DND-41 (cell line): ENCODE data around the gene UNC13D.
A peak's percentile ranks its signal among the peaks of the same experiment; 100 is the strongest.

ENCODE experiments used
- ATAC-seq: fragments of 200-7000 bp; cut with Tn5 transposase; 3 replicates; pipeline ENCODE4 v1.9.1; 2021; ENCODE audit warnings: low read depth; ENCODE audit not compliant: insufficient read depth
- DNase-seq: peaks from one replicate; pipeline ENCODE4 v3.0.0-alpha.2; 2020
- H2AFZ ChIP-seq: 2 replicates; pipeline ENCODE4 v1.6.0; 2012; ENCODE audit warnings: low read depth, low read length
- H3K27ac ChIP-seq: 2 replicates; pipeline ENCODE4 v1.5.1; 2012; ENCODE audit warnings: low read length, inconsistent platforms
- H3K27me3 ChIP-seq: fragments of 200-600 bp; sonication (generic); 2 replicates; pipeline ENCODE4 v1.6.0; 2012; ENCODE audit warnings: low read length, mild to moderate bottlenecking, inconsistent platforms; ENCODE audit not compliant: insufficient read depth, poor library complexity
- H3K36me3 ChIP-seq: 2 replicates; pipeline ENCODE4 v1.5.1; 2012; ENCODE audit warnings: low read length, inconsistent platforms; ENCODE audit not compliant: insufficient read depth
- H3K4me1 ChIP-seq: 2 replicates; pipeline ENCODE4 v1.5.1; 2012; ENCODE audit warnings: mild to moderate bottlenecking, low read length; ENCODE audit not compliant: insufficient read depth
- H3K4me2 ChIP-seq: 2 replicates; pipeline ENCODE4 v1.6.0; 2012; ENCODE audit warnings: mild to moderate bottlenecking, moderate library complexity, low read length, inconsistent platforms; ENCODE audit not compliant: insufficient read depth
- H3K4me3 ChIP-seq, 2 experiments: fragments of 200-600 bp in 1 of 2; shearing (Covaris generic) in 1 of 2; 2 replicates each; pipeline ENCODE4 v1.5.1; 2012 to 2016; ENCODE audit warnings: inconsistent platforms in 2 of 2, low read length in 2 of 2, mild to moderate bottlenecking in 2 of 2, low read depth in 1 of 2, moderate library complexity in 1 of 2
- H3K79me2 ChIP-seq: 2 replicates; pipeline ENCODE4 v1.6.0; 2012; ENCODE audit warnings: low read length, inconsistent platforms; ENCODE audit not compliant: insufficient read depth
- H3K9ac ChIP-seq: 2 replicates; pipeline ENCODE4 v1.6.0; 2012; ENCODE audit warnings: low read depth, mild to moderate bottlenecking, inconsistent platforms, low read length, moderate library complexity
- H3K9me3 ChIP-seq: 2 replicates; pipeline ENCODE4 v1.5.1; 2012; ENCODE audit warnings: low read length, moderate library complexity, mild to moderate bottlenecking, inconsistent platforms; ENCODE audit not compliant: insufficient read depth, severe bottlenecking
- H4K20me1 ChIP-seq: 2 replicates; pipeline ENCODE4 v1.6.0; 2012; ENCODE audit warnings: low read length; ENCODE audit not compliant: insufficient read depth
- CTCF ChIP-seq: IDR thresholded peaks from 2 replicates; pipeline ENCODE4 v1.5.1; 2012; ENCODE audit warnings: borderline replicate concordance, low read length, moderate library complexity, mild to moderate bottlenecking; ENCODE audit not compliant: poor library complexity, severe bottlenecking; ENCODE audit errors: extremely low read depth
- EZH2 ChIP-seq: IDR thresholded peaks from 3 replicates; pipeline ENCODE4 v1.6.1; 2012; ENCODE audit warnings: borderline replicate concordance, low read depth, mild to moderate bottlenecking, moderate library complexity, low read length, inconsistent platforms; ENCODE audit not compliant: severe bottlenecking

Gene UNC13D

GRCh38 chr17:75880266-75880665 is 36.1 kb upstream of the UNC13D start:
- Histone ChIP-seq H3K4me1 (peaks cover 24% of the 10 kb centered on the region), H3K27me3 (no peaks in the 10 kb centered on the region)
- no peak for ATAC-seq

GRCh38 chr17:75878174-75878998 is 34.2 kb upstream of the UNC13D start, which contains the start of gene TRIM47:
TRIM47 (minus strand) TSS chr17:75878581; CDS start chr17:75878548, 33 bp downstream.
- ATAC-seq (no peak), DNase-seq (no peak)
- Histone ChIP-seq H3K4me3 (no peak within 1 kb of the TSS), H3K79me2 (no peaks in the 10 kb centered on the region), H3K4me1 (peaks cover 24% of the 10 kb centered on the region), H2AFZ (no peak within 1 kb of the TSS), H3K9me3 (no peaks in the 10 kb centered on the region), H4K20me1 (no peaks in the 10 kb centered on the region), H3K4me2 (no peak within 1 kb of the TSS), H3K27ac (no peak within 1 kb of the TSS), H3K9ac (no peak within 1 kb of the TSS), H3K27me3 (no peaks in the 10 kb centered on the region), H3K36me3 (no peaks in the 10 kb centered on the region)
- TF ChIP-seq CTCF: no peak
- TF ChIP-seq EZH2: no peak

More at GRCh38 chr17:75880266-75880665, 36.1 kb upstream of the UNC13D start:
- Histone ChIP-seq H3K9ac (no peak overlapping the region), H2AFZ (no peak overlapping the region), H4K20me1 (no peaks in the 10 kb centered on the region), H3K36me3 (no peaks in the 10 kb centered on the region), H3K9me3 (no peaks in the 10 kb centered on the region), H3K4me3 (no peak overlapping the region), H3K79me2 (no peaks in the 10 kb centered on the region), H3K4me2 (no peak overlapping the region), H3K27ac (no peak overlapping the region)
- DNase-seq: no peak
- TF ChIP-seq CTCF: no peak
- no peak for TF ChIP-seq EZH2

- ATAC-seq: peak; percentile 46; the same call in 1 of the 3 replicates
- H2AFZ ChIP-seq: no peak overlapping the region
Measured at GRCh38 chr17:75877752-75878173, 33.6 kb upstream of the UNC13D start.

More at GRCh38 chr17:75877752-75878173, 33.6 kb upstream of the UNC13D start:
- Histone ChIP-seq H3K4me1 (peaks cover 20% of the 10 kb centered on the region), H3K27me3 (no peaks in the 10 kb centered on the region), H3K36me3 (no peaks in the 10 kb centered on the region), H3K79me2 (no peaks in the 10 kb centered on the region), H3K9ac (no peak overlapping the region), H3K4me2 (no peak overlapping the region), H3K27ac (no peak overlapping the region), H4K20me1 (no peaks in the 10 kb centered on the region), H3K4me3 (no peak overlapping the region), H3K9me3 (no peaks in the 10 kb centered on the region)
- peak; percentile 32 for DNase-seq
- TF ChIP-seq EZH2 (no peak), CTCF (no peak)
